Vagina (tissue), 2 donors: ENCODE data around the gene CUX1. TPM values are rescaled to one million over a fixed set of nuclear protein-coding genes. Genes with fewer than 3 reads are reported as not detected.

Experiments used
- DNase-seq, 2 donors: peaks; one replicate each; pipeline ENCODE4 v3.0.0-alpha.2; 2017; ENCODE audit errors: extremely low spot score in 2 of 2
- H3K27ac ChIP-seq: fragments of 200-600 bp; sonication (generic); one replicate; pipeline ENCODE4 v1.5.1; 2019
- H3K27me3 ChIP-seq: fragments of 200-600 bp; sonication (generic); one replicate; pipeline ENCODE4 v1.5.1; 2019
- H3K36me3 ChIP-seq, 2 donors: fragments of 200-600 bp; sonication (generic); one replicate each; pipeline ENCODE4 v1.5.1; 2017 to 2019
- H3K4me1 ChIP-seq: fragments of 200-600 bp; sonication (generic); one replicate; pipeline ENCODE4 v1.5.1; 2019
- H3K4me3 ChIP-seq, 2 donors: fragments of 200-600 bp; sonication (generic); 1 replicate in 1 of 2; 2 replicates in 1 of 2; pipeline ENCODE4 v1.5.1; 2016 to 2019
- H3K9me3 ChIP-seq: fragments of 200-600 bp; sonication (generic); one replicate; pipeline ENCODE4 v1.5.1; 2019
- CTCF ChIP-seq, 3 experiments: fragments of 450-650 bp in 2 of 3; fragments of 200-600 bp in 1 of 3; sonication (generic) in 1 of 3; IDR thresholded peaks; one replicate each; pipeline ENCODE4 v1.5.1; 2017 to 2019; ENCODE audit warnings: antibody characterized with exemption in 3 of 3, mild to moderate bottlenecking in 2 of 3, moderate library complexity in 2 of 3
- POLR2A ChIP-seq, 2 donors: fragments of 450-650 bp; IDR thresholded peaks; one replicate each; pipeline ENCODE4 v1.6.1; 2017; ENCODE audit warnings: antibody characterized with exemption in 2 of 2, mild to moderate bottlenecking in 2 of 2, moderate library complexity in 2 of 2
- POLR2AphosphoS5 ChIP-seq, 2 donors: sonication (generic); formaldehyde crosslinking; IDR thresholded peaks; one replicate each; pipeline ENCODE4 v1.9.0; 2017; ENCODE audit warnings: antibody characterized with exemption in 2 of 2, mild to moderate bottlenecking in 2 of 2, low read depth in 1 of 2; ENCODE audit not compliant: insufficient read depth in 1 of 2
- intact Hi-C: fragments of 100-400 bp; cut with DNase I; formaldehyde crosslinking; loops from one replicate; pipeline ENCODE4 v1.15.1; 2023
- total RNA-seq: library from RNA; depleted of rRNA; stranded (reverse); fragments of >200 nt; gene quantifications from one replicate; pipeline ENCODE4 v1.2.3, GENCODE V29; 2016

CUX1 gene, protein sequence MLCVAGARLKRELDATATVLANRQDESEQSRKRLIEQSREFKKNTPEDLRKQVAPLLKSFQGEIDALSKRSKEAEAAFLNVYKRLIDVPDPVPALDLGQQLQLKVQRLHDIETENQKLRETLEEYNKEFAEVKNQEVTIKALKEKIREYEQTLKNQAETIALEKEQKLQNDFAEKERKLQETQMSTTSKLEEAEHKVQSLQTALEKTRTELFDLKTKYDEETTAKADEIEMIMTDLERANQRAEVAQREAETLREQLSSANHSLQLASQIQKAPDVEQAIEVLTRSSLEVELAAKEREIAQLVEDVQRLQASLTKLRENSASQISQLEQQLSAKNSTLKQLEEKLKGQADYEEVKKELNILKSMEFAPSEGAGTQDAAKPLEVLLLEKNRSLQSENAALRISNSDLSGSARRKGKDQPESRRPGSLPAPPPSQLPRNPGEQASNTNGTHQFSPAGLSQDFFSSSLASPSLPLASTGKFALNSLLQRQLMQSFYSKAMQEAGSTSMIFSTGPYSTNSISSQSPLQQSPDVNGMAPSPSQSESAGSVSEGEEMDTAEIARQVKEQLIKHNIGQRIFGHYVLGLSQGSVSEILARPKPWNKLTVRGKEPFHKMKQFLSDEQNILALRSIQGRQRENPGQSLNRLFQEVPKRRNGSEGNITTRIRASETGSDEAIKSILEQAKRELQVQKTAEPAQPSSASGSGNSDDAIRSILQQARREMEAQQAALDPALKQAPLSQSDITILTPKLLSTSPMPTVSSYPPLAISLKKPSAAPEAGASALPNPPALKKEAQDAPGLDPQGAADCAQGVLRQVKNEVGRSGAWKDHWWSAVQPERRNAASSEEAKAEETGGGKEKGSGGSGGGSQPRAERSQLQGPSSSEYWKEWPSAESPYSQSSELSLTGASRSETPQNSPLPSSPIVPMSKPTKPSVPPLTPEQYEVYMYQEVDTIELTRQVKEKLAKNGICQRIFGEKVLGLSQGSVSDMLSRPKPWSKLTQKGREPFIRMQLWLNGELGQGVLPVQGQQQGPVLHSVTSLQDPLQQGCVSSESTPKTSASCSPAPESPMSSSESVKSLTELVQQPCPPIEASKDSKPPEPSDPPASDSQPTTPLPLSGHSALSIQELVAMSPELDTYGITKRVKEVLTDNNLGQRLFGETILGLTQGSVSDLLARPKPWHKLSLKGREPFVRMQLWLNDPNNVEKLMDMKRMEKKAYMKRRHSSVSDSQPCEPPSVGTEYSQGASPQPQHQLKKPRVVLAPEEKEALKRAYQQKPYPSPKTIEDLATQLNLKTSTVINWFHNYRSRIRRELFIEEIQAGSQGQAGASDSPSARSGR (N-terminal part only)
- 65.3 TPM for total RNA-seq

- Histone ChIP-seq H3K9me3 (no peaks in the 10 kb centered on the region), H3K27ac (peak within 1 kb of the TSS; percentile 28), H3K27me3 (no peaks in the 10 kb centered on the region), H3K4me3 (peak within 1 kb of the TSS; percentile 79 to 91), H3K4me1 (peaks cover 32% of the 10 kb centered on the region), H3K36me3 (no peaks in the 10 kb centered on the region)
- no peak for DNase-seq
- intact Hi-C loops = loop anchor here (2.0 to 10.0 kb wide), 5 partner anchors 40 to 130 kb away; no protein-coding TSS in a partner anchor
- TF ChIP-seq POLR2AphosphoS5 (IDR thresholded peaks at IDR 0.05; ENCODE audit: insufficient read depth in 1 of 2, low read depth in 1 of 2) (no peak), POLR2A (IDR thresholded peaks at IDR 0.05) (no peak), CTCF (IDR thresholded peaks at IDR 0.05) (no peak)
These were observed at the start of gene CUX1 for GRCh38 chr7:101817471-101818286. Gene CUX1, plus strand, starts transcription at chr7:101817626. Its CDS starts 14 bp downstream, at chr7:101817640.

- DNase-seq = no peak
- intact Hi-C loops = no loop called here
- H3K27ac ChIP-seq = no peak overlapping the region
- TF ChIP-seq POLR2AphosphoS5 (IDR thresholded peaks at IDR 0.05; ENCODE audit: insufficient read depth in 1 of 2, low read depth in 1 of 2) = no peak
- no peaks in the 10 kb centered on the region for H3K4me1 ChIP-seq
- no peaks in the 10 kb centered on the region for H3K9me3 ChIP-seq
- no peaks in the 10 kb centered on the region for H3K27me3 ChIP-seq
- H3K4me3 ChIP-seq = no peak overlapping the region
- no peaks in the 10 kb centered on the region for H3K36me3 ChIP-seq
These were observed 49.1 kb upstream of the CUX1 start for GRCh38 chr7:101768280-101768679.

DNA sequence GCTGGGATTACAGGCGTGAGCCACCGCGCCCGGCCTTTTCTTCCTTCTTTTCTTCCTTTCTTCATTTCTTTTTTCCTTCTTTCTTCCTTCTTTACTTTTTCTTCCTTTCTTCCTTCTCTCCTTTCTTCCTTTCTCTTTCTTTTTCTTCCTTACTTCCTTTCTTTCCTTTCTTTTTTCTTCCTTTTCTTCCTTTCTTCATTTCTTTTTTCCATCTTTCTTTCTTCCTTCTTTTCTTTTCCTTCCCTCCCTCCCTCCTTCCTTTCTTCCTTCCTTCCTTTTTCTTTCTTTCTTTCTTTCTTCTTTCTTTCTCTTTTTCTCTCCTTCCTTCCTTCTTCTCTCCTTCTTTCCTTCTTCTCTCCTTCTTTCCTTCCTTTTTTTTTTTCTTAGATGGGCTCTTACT lies 47.0 kb upstream of the CUX1 start:
- TF ChIP-seq CTCF (IDR thresholded peaks at IDR 0.05) (no peak), POLR2AphosphoS5 (IDR thresholded peaks at IDR 0.05; ENCODE audit: insufficient read depth in 1 of 2, low read depth in 1 of 2) (no peak), POLR2A (IDR thresholded peaks at IDR 0.05) (no peak)
- no peak overlapping the region for H3K4me3 ChIP-seq
- intact Hi-C loops = no loop called here
- H3K36me3 ChIP-seq = no peaks in the 10 kb centered on the region
- H3K9me3 ChIP-seq = no peaks in the 10 kb centered on the region
- H3K27me3 ChIP-seq = no peaks in the 10 kb centered on the region
- no peak overlapping the region for H3K27ac ChIP-seq
- no peak for DNase-seq
- no peaks in the 10 kb centered on the region for H3K4me1 ChIP-seq

DNA sequence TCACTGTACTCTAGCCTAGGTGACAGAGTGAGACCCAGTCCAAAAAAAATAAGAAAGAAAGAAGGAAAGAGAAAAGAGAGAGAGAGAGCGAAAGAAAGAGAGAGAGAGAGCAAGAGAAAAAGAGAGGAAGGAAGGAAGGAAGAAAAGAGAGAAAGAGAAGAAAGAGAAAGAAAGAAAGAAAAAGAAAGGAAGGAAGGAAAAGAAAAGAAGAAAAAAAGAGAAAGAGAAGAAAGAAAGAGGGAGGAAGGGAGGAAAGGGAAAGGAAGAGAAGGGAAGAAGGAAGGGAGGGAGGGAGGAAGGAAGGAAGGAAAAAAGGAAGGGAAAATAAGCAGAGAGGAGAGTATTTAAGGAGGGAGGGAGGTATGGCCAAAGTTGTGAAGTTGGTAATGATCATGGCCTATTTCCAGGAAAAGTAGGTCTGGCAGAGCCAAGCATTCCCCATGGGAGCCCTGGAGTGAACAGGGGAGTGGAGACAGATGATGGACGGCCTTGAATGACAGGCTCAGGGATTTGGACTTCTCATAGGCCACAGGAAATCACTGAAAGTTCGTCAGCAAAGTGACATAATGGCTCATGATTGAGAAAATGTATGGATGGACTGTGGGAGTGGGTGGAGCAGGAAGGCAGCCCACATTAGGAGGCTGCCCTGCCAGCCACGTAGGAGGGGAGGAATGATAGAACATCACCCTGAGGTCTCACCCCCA lies 44.8 kb upstream of the CUX1 start:
- Histone ChIP-seq H3K9me3 (no peaks in the 10 kb centered on the region), H3K4me3 (no peak overlapping the region), H3K27ac (no peak overlapping the region), H3K36me3 (no peaks in the 10 kb centered on the region), H3K4me1 (no peaks in the 10 kb centered on the region), H3K27me3 (no peaks in the 10 kb centered on the region)
- intact Hi-C loops = no loop called here
- no peak for DNase-seq
- TF ChIP-seq POLR2A (IDR thresholded peaks at IDR 0.05) = no peak

DNA sequence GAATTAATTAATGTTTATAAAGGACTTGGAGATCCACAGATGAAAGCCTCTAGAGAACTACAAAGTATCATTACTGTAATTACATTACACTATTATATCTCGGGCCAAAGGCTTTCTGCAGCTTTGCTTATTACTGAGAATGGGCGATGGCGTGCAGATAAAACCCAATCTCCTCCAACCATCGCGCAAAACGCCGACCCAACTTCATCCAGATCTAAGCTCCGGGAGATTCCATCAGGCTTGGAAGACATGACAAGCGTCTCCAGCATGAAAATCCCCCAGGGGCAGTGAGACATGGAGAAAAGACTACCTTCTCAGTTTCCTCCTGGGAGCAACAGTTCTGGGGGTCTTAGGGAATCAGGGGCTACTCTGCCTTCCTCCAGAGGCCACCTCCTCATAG lies 42.2 kb upstream of the CUX1 start:
- TF ChIP-seq CTCF (IDR thresholded peaks at IDR 0.05) = no peak
- no peak for TF ChIP-seq POLR2AphosphoS5 (IDR thresholded peaks at IDR 0.05; ENCODE audit: insufficient read depth in 1 of 2, low read depth in 1 of 2)
- TF ChIP-seq POLR2A (IDR thresholded peaks at IDR 0.05) = no peak
- no peak overlapping the region for H3K4me3 ChIP-seq
- no peak overlapping the region for H3K27ac ChIP-seq
- H3K36me3 ChIP-seq = no peaks in the 10 kb centered on the region
- no peaks in the 10 kb centered on the region for H3K9me3 ChIP-seq
- no peaks in the 10 kb centered on the region for H3K4me1 ChIP-seq
- H3K27me3 ChIP-seq = no peaks in the 10 kb centered on the region
- no peak for DNase-seq
- intact Hi-C loops = no loop called here
